Skeletal muscle tissue (tissue), 4 donors: Measurements from ENCODE around the gene GCLM. TPM values are rescaled to one million over a fixed set of nuclear protein-coding genes. Genes with fewer than 3 reads are reported as not detected.
"Not testable (repeated sequence)": the region's sequence is repeated elsewhere in the genome, so short reads cannot be mapped to it uniquely, and the experiment has no call there.

ENCODE experiments used
- H3K27ac ChIP-seq: one replicate; pipeline ENCODE4 v1.7.0; 2013; ENCODE audit warnings: mild to moderate bottlenecking, low read depth, low read length, inconsistent platforms
- H3K27me3 ChIP-seq, 3 donors: one replicate each; pipeline ENCODE4 v1.7.0; 2013; ENCODE audit warnings: low read length in 3 of 3; ENCODE audit not compliant: control insufficient read depth in 3 of 3, insufficient read depth in 3 of 3
- H3K36me3 ChIP-seq, 3 donors: one replicate each; pipeline ENCODE4 v1.7.0; 2013; ENCODE audit warnings: low read length in 3 of 3; ENCODE audit not compliant: control insufficient read depth in 3 of 3, insufficient read depth in 3 of 3
- H3K4me1 ChIP-seq, 3 donors: one replicate each; pipeline ENCODE4 v1.7.0; 2013; ENCODE audit warnings: low read length in 3 of 3, mild to moderate bottlenecking in 3 of 3; ENCODE audit not compliant: control insufficient read depth in 3 of 3, insufficient read depth in 3 of 3
- H3K4me3 ChIP-seq, 3 donors: one replicate each; pipeline ENCODE4 v1.7.0; 2013; ENCODE audit warnings: low read length in 3 of 3
- H3K9ac ChIP-seq, 3 donors: one replicate each; pipeline ENCODE4 v1.7.0; 2013; ENCODE audit warnings: low read length in 3 of 3, mild to moderate bottlenecking in 3 of 3, moderate library complexity in 2 of 3, low read depth in 1 of 3
- H3K9me3 ChIP-seq, 3 donors: one replicate each; pipeline ENCODE4 v1.7.0; 2013; ENCODE audit warnings: low read length in 3 of 3; ENCODE audit not compliant: control insufficient read depth in 3 of 3
- total RNA-seq: library from RNA; depleted of rRNA; stranded (reverse); fragments of >200 nt; gene quantifications from one replicate; pipeline ENCODE4 v1.2.3, GENCODE V29; 2014
- donor health status: Osteomylitis.

The GCLM gene
- total RNA-seq, 1 donor from 2014 or later, result 4.2 TPM

DNA sequence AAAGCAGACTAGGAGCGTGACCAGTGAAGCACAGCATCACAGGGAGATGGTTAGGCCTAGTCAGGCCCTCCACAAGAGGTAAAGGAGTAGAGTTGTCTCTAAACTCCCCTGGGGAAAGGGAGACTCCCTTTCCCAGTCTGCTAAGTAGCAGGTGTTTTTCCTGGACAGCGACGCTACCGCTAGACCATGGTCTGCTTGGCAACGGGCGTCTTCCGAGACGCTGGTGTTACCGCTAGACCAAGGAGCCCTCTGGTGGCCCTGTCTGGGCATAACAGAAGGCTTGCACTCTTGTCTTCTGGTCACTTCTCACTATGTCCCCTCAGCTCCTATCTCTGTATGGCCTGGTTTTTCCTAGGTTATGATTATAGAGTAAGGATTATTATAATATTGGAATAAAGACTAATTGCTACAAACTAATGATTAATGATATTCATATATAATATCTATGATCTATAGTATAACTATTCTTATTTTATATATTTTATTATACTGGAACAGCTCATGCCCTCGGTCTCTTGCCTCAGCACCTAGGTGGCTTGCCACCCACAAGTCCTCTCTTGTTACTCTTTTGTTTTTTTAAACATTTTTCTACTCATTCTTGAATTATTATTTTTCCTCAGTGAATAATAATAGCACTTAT, 58.4 kb downstream of the GCLM start:
- not testable (repeated sequence) for H3K36me3 ChIP-seq, H3K27ac ChIP-seq, H3K9me3 ChIP-seq, H3K27me3 ChIP-seq, H3K9ac ChIP-seq, H3K4me1 ChIP-seq
- H3K4me3 ChIP-seq, result peak overlapping the region in 1 of 3 donors; percentile 41

DNA sequence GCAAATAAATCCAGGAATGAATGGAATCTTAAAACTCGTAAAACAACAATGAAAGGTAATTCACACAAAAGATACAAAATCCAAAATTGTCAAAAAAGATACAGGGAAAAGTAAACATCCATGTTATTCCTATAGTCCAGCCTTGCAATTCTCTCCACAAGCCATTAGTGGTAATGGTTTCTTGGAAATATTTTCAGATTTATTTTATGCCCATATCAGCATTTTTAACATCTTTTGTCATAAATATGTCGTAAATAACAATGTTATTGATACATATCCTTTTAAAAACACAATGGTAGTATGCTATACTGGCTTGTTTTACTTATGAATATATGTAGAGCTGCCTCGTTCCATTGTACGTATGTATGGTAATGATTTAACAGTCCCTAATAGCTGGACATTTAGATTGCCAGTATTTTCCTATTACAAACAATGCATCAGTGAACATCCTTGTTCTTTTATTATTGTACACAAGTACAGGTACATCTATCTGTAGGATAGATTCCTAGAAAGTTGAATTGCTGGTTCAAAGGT, 60.8 kb downstream of the GCLM start:
- Histone ChIP-seq H3K9ac (peak overlapping the region; percentile 89 to 91 (median 91)), H3K27ac (peak overlapping the region; percentile 91), H3K4me1 (peaks cover 16 to 18% (median 18%) of the 10 kb centered on the region in 3 donors), H3K9me3 (peaks cover 0 to 3% (median 0%) of the 10 kb centered on the region in 3 donors), H3K36me3 (no peaks in the 10 kb centered on the region), H3K4me3 (peak overlapping the region; percentile 89 to 95 (median 89)), H3K27me3 (no peaks in the 10 kb centered on the region)

DNA sequence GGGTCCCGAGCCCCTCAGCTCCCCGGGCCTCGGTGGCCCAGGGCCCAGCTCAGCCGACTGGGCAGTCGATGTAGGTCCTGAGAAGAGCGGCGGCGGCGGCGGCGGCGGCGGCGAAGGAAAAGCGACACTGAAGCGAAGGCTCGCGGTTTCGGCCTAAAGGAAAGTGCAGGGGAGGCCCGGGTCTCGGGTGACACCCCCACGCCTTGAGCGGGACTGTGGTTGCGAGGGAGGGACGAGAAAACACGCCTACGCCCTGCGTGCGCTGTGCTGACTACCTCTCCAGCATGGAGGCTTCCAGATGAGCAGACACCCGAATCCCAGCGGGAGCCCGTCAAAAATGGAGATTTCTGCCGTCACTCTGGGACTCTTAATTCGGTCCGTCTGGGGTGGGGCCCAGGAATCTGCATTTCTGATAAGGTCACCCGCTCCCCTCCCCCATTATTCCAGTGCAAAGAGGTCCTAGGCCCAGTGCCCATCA, 61.4 kb downstream of the GCLM start:
- Histone ChIP-seq H3K36me3 (no peaks in the 10 kb centered on the region), H3K27ac (peak overlapping the region; percentile 91), H3K4me3 (peak overlapping the region; percentile 89 to 95 (median 89)), H3K9ac (peak overlapping the region; percentile 90 to 91 (median 91)), H3K9me3 (peaks cover 0 to 3% (median 0%) of the 10 kb centered on the region in 3 donors), H3K4me1 (peaks cover 16 to 18% (median 18%) of the 10 kb centered on the region in 3 donors), H3K27me3 (no peaks in the 10 kb centered on the region)

DNA sequence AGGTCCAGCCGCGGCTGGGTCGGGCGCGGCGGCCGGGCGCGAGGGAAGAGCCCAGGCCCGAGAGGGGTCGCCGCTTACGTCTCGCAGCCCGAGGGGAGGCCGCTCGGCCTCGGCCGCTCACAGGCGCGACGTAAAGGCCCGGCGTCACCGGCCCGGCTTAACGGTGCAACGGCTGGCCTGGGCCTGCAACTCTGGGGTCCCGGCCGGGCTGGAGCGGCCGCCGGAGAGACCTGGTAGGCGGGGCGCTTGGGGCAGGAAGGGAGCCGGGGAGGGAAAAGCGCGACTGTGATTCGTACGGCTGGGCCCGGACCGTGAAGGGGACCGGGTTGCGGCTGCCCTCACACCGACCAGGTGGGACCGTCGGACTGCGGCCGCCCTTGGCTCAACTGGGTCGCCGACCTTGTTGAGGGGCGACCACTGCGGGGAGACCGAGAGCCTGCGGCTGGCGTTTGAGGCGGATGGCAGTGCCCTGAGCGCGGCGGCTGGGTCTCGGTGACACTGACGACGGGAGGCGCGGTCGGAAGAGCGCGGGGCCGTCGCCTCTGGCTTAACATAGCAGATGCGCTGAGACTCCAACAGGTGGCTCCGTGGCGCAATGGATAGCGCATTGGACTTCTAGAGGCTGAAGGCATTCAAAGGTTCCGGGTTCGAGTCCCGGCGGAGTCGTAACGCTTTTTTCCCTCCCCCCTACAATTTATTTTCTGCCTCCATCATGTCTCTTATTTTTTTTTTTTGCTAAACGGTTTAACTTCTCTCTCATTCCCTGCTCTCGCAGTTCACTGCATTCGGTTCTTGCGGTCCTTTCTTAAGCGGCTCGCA, 62.0 kb downstream of the GCLM start:
- H3K9ac ChIP-seq, result peak overlapping the region; percentile 90 to 91 (median 91)
- H3K4me3 ChIP-seq, result peak overlapping the region; percentile 89 to 95 (median 89)
- H3K9me3 ChIP-seq, result peaks cover 0 to 3% (median 0%) of the 10 kb centered on the region in 3 donors
- no peaks in the 10 kb centered on the region for H3K36me3 ChIP-seq
- H3K4me1 ChIP-seq, result peaks cover 16 to 18% (median 18%) of the 10 kb centered on the region in 3 donors
- H3K27me3 ChIP-seq, result no peaks in the 10 kb centered on the region
- peak overlapping the region; percentile 91 for H3K27ac ChIP-seq

DNA sequence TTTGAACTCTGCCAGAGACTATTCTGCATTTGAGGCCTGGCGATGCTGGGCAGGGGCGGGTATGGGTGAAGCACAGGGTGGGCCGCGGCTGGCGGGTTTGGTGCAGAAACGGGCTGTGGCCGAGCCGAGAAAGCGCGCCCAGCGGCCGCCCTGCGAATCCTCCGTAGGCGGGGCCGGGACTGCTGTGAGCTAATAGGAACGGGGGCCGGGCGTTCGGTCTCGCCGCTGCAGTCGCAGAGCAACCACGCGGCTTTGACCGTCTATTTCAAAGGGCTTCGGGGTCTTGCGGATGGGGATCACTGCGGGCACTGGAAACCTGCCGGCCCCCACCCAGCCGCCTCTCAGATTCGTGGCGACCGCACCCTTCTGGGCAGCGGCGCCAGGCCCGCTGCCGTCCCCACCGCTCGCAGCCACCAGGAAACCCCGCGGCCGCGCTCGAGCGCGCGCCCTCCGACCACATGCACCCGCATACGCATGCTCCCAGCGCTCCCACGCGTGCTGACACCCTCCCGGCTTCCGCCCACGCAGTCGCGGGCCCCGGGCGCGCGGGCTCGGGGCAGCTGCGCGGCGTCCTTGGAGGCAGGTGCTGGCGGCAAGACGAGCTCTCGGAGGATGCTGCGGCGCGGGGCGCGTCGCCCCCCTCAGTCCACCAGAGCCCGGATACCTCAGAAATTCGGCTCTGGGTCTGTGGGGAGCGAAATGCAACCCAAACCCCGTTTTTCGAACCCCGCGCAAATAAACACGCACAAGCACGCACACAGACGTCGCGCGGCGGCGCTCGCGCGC, 62.8 kb downstream of the GCLM start:
- Histone ChIP-seq H3K36me3 (peaks cover 0 to 4% (median 0%) of the 10 kb centered on the region in 3 donors), H3K27ac (peak overlapping the region; percentile 91), H3K9ac (peak overlapping the region; percentile 90 to 91 (median 91)), H3K9me3 (peaks cover 0 to 3% (median 0%) of the 10 kb centered on the region in 3 donors), H3K4me1 (peaks cover 16 to 18% (median 18%) of the 10 kb centered on the region in 3 donors), H3K4me3 (peak overlapping the region; percentile 89 to 95 (median 89)), H3K27me3 (no peaks in the 10 kb centered on the region)

DNA sequence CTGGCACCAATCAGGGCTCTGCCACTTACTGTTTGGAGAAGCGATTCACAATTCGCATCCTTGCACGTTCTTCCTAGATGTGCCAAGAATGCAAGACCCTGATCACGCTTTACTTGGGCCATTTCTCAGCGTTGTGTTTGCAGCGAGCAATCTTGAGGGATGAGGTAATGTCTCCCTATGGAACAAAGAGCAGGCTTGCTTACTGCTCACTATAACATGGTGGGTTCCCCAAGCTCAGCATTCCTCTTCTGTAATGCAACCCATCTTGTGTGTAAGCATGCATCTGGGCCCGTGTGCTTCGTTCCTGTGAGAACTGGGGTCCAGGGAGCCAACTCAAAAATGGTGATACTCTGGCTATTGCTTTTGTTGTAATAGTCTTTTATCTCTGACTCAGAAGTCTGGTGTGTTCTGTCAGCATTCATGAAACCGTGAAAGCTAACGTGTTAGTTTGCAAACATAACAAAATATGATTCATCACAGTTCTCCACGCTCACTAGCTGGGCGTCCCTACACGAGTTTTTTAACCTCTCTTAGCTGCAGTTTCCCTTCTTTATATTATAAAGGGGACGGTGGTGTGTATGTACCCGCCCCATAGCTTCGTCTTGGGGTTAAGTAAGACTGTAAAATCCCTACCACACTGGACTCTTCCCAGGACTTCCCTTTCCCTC, 63.6 kb downstream of the GCLM start:
- H3K27ac ChIP-seq, result peak overlapping the region; percentile 91
- no peaks in the 10 kb centered on the region for H3K27me3 ChIP-seq
- H3K9ac ChIP-seq, result peak overlapping the region; percentile 90 to 91 (median 91)
- peaks cover 0 to 3% (median 0%) of the 10 kb centered on the region in 3 donors for H3K9me3 ChIP-seq
- H3K4me3 ChIP-seq, result peak overlapping the region; percentile 89 to 95 (median 89)
- peaks cover 0 to 8% (median 0%) of the 10 kb centered on the region in 3 donors for H3K36me3 ChIP-seq
- H3K4me1 ChIP-seq, result peaks cover 14 to 19% (median 15%) of the 10 kb centered on the region in 3 donors

DNA sequence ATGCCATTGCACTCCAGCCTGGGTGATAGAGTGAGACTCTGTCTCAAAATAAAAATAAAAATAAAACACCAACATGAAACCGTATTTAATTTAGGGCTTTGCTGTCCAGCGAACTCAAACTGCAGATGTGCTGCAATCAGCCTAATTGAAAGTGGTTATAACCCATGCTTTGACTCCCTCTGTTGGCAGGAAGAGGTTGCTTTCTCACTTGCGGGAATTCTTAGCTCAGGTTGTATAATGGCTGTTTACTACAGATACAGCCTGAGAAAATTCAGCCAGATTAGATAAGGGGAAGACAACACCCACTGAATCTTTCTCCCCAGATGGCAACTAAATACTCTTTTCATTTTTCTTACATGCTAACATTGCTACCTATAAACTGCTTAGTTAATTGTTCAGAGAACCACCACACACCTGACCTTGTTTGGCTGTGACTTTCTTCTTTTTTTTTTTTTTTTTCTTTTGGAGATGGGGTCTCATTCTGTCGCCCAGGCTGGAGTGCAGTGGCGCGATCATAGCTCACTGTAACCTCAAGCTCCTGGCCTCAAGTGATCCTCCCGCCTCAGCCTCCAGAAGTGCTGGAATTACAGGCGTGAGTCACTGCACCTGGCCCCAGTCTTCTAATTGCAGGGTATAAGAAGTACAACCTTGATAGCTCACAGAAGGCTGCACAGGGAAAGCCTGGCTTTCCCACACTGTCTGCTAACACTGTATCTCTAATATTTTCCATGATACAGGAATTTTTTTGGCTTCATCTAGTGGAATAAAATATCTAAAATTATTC, 64.8 kb downstream of the GCLM start:
- Histone ChIP-seq H3K27me3 (no peaks in the 10 kb centered on the region), H3K4me1 (peaks cover 12 to 19% (median 15%) of the 10 kb centered on the region in 3 donors), H3K36me3 (peaks cover 0 to 11% (median 6%) of the 10 kb centered on the region in 3 donors), H3K9me3 (no peaks in the 10 kb centered on the region), H3K4me3 (no peak overlapping the region), H3K9ac (no peak overlapping the region), H3K27ac (no peak overlapping the region)

DNA sequence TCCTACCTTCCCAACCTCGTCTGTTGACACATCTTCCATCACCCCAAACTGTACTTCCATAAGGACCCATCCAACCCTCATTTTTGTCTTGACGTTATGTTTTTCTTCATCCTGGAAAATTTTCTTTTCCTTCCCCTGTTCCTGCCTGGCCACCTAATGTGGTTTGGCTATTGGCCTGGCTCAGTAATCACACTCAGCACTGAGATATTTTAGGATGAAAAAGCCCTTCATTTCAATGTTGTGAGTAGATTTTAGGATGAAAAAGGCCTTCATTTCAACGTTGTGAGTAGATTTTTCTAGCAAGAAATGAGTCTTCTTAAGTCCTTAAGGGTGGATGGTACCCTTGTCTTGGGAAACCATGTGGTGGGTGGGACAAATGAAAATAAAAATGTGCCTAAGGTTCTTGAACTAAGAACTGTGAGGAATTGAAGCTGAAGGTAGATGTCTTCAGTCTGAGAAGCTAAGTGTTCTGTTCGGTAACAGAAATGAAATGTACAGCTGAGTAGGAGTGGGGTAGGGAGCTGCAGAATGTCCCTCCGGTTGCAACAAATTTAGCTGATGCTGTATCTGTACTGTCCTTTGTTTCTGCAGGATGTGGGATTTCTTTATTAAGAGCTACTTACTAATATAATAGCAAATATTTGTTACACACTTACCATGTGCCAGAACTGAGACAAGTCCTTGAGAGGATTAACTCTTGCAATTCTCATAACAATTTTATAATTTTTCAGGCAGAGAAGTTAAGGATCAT, 66.3 kb downstream of the GCLM start:
- no peak overlapping the region for H3K4me3 ChIP-seq
- no peak overlapping the region for H3K9ac ChIP-seq
- peaks cover 0 to 11% (median 6%) of the 10 kb centered on the region in 3 donors for H3K36me3 ChIP-seq
- H3K9me3 ChIP-seq, result no peaks in the 10 kb centered on the region
- H3K27me3 ChIP-seq, result no peaks in the 10 kb centered on the region
- peaks cover 11 to 19% (median 12%) of the 10 kb centered on the region in 3 donors for H3K4me1 ChIP-seq
- no peak overlapping the region for H3K27ac ChIP-seq
